HL-60 (cell line): ENCODE data around the gene LSM12.
A peak's percentile ranks its signal among the peaks of the same experiment; 100 is the strongest.

Experiments
- DNase-seq, 2 experiments: peaks; one replicate each; pipeline ENCODE4 v3.0.0-alpha.2; 2010 to 2020; ENCODE audit warnings: low read depth in 1 of 2, low spot score in 1 of 2
- H3K27ac ChIP-seq: fragments of 250-450 bp; sonication (Bioruptor Pico); replicated peaks from 2 replicates; pipeline ENCODE4 v1.5.1; 2020; ENCODE audit warnings: mild to moderate bottlenecking, moderate library complexity
- H3K27me3 ChIP-seq: fragments of 250-450 bp; sonication (Bioruptor Pico); 2 replicates; pipeline ENCODE4 v1.5.1; 2021; ENCODE audit warnings: mild to moderate bottlenecking, moderate library complexity; ENCODE audit not compliant: insufficient read depth, poor library complexity, severe bottlenecking
- H3K4me3 ChIP-seq: replicated peaks from 2 replicates; pipeline ENCODE4 v1.5.1; 2011; ENCODE audit warnings: mild to moderate bottlenecking, control low read depth, low read length; ENCODE audit not compliant: insufficient read depth
- GABPA ChIP-seq: IDR thresholded peaks from 2 replicates; pipeline ENCODE4 v1.6.1; 2012; ENCODE audit warnings: low read depth
- POLR2AphosphoS5 ChIP-seq: IDR thresholded peaks from 2 replicates; pipeline ENCODE4 v1.6.1; 2012; ENCODE audit warnings: low read depth
- SPI1 ChIP-seq: IDR thresholded peaks from 2 replicates; pipeline ENCODE4 v1.6.1; 2012; ENCODE audit warnings: low read depth, mild to moderate bottlenecking, borderline replicate concordance
- TF ChIP-seq, protein P1 (sequence below): IDR thresholded peaks from one replicate; pipeline ENCODE4 v1.5.1; 2011; ENCODE audit warnings: low read length, control low read depth, inconsistent platforms; ENCODE audit not compliant: insufficient read depth
- TF ChIP-seq, protein P2 (sequence below): IDR thresholded peaks from 2 replicates; pipeline ENCODE4 v1.6.1; 2012; ENCODE audit warnings: low read depth; ENCODE audit not compliant: insufficient replicate concordance

The LSM12 gene

DNA sequence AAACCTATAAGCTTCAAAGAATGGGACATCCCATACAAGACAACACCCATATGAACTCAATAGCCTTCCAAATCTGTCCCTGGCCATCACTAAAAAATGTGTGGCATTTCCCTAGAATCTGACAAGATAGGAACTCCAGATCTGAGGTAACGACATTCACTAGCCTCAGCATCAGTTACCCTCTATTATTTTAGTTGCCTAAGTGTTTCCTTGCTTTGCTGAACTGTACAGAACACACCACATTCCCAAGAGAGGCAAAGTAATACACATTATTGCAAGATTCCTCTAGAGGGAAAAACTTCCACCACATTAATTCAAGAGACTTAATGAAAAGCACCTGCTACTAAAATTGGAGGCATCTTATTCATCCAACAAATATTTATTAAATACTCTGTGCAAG lies 5.0 kb downstream of the LSM12 start:
- no peak for DNase-seq
- Histone ChIP-seq H3K4me3 (no peak overlapping the region), H3K27ac (no peak overlapping the region), H3K27me3 (no peaks in the 10 kb centered on the region)
- no peak for TF ChIP-seq POLR2AphosphoS5
- TF ChIP-seq GABPA = no peak
- TF ChIP-seq, protein P1, sequence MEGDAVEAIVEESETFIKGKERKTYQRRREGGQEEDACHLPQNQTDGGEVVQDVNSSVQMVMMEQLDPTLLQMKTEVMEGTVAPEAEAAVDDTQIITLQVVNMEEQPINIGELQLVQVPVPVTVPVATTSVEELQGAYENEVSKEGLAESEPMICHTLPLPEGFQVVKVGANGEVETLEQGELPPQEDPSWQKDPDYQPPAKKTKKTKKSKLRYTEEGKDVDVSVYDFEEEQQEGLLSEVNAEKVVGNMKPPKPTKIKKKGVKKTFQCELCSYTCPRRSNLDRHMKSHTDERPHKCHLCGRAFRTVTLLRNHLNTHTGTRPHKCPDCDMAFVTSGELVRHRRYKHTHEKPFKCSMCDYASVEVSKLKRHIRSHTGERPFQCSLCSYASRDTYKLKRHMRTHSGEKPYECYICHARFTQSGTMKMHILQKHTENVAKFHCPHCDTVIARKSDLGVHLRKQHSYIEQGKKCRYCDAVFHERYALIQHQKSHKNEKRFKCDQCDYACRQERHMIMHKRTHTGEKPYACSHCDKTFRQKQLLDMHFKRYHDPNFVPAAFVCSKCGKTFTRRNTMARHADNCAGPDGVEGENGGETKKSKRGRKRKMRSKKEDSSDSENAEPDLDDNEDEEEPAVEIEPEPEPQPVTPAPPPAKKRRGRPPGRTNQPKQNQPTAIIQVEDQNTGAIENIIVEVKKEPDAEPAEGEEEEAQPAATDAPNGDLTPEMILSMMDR = no peak
- no peak for TF ChIP-seq SPI1
- TF ChIP-seq, protein P2, sequence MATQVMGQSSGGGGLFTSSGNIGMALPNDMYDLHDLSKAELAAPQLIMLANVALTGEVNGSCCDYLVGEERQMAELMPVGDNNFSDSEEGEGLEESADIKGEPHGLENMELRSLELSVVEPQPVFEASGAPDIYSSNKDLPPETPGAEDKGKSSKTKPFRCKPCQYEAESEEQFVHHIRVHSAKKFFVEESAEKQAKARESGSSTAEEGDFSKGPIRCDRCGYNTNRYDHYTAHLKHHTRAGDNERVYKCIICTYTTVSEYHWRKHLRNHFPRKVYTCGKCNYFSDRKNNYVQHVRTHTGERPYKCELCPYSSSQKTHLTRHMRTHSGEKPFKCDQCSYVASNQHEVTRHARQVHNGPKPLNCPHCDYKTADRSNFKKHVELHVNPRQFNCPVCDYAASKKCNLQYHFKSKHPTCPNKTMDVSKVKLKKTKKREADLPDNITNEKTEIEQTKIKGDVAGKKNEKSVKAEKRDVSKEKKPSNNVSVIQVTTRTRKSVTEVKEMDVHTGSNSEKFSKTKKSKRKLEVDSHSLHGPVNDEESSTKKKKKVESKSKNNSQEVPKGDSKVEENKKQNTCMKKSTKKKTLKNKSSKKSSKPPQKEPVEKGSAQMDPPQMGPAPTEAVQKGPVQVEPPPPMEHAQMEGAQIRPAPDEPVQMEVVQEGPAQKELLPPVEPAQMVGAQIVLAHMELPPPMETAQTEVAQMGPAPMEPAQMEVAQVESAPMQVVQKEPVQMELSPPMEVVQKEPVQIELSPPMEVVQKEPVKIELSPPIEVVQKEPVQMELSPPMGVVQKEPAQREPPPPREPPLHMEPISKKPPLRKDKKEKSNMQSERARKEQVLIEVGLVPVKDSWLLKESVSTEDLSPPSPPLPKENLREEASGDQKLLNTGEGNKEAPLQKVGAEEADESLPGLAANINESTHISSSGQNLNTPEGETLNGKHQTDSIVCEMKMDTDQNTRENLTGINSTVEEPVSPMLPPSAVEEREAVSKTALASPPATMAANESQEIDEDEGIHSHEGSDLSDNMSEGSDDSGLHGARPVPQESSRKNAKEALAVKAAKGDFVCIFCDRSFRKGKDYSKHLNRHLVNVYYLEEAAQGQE = no peak

DNA sequence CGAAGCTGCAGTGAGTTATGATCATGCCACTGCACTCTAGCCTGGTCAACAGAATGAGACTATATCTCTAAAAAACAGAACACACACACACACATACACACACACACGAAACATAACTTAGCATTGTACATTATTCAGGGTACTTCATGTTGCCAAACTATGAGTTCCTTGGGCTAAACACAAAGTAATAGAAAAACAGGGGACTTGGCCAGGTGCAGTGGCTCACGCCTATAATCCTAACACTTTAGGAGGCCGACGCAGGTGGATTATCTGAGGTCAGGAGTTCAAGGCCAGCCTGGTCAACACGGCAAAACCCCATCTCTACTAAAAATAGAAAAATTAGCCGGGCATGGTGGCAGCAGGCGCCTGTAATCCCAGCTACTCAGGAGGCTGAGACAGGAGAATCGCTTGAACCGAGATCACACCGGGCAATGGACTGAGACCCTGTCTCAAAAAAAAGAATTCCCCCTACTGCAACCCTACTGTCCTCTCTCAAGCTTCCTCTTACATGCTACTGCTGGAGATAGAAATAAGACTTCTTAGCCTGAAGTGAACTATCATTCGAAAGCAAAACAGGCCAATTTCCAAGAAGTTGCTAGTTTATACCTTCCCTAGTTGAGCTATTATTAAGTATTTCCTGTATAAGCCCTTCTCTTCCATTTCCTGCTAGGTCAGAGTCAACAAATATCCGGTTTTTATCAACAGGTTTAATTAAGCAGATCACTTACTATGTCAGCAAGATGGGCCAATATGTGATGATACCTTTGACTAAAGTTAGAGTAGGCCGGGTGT lies 7.2 kb downstream of the LSM12 start:
- no peak for TF ChIP-seq GABPA
- TF ChIP-seq POLR2AphosphoS5 = no peak
- TF ChIP-seq, protein P1 = no peak
- TF ChIP-seq, protein P2 = no peak
- TF ChIP-seq SPI1 = no peak
- DNase-seq = no peak
- Histone ChIP-seq H3K27ac (no peak overlapping the region), H3K4me3 (no peak overlapping the region), H3K27me3 (no peaks in the 10 kb centered on the region)

DNA sequence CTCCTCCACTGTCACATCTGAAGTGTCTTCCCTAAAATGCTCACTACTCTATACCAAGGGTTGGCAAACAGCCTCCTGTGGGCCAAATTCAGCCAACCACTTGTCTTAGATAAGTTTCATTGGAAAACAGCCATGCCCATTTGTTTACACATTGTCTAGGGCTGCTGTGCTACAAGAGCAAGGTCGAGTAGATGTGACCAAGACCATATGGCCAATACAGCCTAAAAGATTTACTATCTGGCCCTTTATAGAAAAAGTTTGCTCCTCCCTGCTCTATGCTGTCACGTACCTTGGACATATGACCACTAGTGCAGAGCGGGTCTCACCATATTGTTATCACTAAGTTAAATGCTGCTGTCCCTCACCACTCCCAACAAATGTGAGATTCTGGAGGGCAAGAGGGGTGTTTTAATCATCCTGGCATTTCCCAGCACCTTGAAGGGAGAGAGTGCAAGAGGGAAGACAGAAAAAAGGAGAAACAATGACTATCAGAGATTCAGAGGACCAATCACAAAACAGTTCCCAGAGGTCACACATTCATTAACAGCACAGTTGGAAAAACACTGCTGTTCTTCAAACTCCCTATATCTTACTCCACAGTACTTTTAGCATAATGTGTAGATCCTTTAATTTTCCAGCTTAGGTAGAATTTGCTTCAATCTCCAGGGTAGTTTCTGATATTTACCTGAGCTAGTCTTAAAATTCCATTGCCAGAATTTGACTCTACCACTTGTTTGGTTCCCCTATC lies 13.2 kb downstream of the LSM12 start:
- Histone ChIP-seq H3K4me3 (no peak overlapping the region), H3K27me3 (no peaks in the 10 kb centered on the region), H3K27ac (no peak overlapping the region)
- DNase-seq = no peak
- TF ChIP-seq, protein P2 = no peak
- TF ChIP-seq SPI1 = peak; percentile 11; the same call in 1 of the 2 replicates
